ENCODE measurements around the gene TAF1.
"Not testable (repeated sequence)": the region's sequence is repeated elsewhere in the genome, so short reads cannot be mapped to it uniquely, and the experiment has no call there.

GRCh38 chrX:71502080-71502479 lies 135.9 kb downstream of the TAF1 start:
- TF ChIP-seq, protein P1, sequence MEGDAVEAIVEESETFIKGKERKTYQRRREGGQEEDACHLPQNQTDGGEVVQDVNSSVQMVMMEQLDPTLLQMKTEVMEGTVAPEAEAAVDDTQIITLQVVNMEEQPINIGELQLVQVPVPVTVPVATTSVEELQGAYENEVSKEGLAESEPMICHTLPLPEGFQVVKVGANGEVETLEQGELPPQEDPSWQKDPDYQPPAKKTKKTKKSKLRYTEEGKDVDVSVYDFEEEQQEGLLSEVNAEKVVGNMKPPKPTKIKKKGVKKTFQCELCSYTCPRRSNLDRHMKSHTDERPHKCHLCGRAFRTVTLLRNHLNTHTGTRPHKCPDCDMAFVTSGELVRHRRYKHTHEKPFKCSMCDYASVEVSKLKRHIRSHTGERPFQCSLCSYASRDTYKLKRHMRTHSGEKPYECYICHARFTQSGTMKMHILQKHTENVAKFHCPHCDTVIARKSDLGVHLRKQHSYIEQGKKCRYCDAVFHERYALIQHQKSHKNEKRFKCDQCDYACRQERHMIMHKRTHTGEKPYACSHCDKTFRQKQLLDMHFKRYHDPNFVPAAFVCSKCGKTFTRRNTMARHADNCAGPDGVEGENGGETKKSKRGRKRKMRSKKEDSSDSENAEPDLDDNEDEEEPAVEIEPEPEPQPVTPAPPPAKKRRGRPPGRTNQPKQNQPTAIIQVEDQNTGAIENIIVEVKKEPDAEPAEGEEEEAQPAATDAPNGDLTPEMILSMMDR (IDR thresholded peaks at IDR 0.05), result not testable (repeated sequence)
- TF ChIP-seq POLR2A (IDR thresholded peaks at IDR 0.05), result not testable (repeated sequence)
